GM10248 (cell line): ENCODE results near the gene KIFBP.
"Not testable (repeated sequence)": the region's sequence is repeated elsewhere in the genome, so short reads cannot be mapped to it uniquely, and the experiment has no call there.

Source experiments
- CTCF ChIA-PET: fragments of 300-600 bp; sonication (Branson Sonifier 250); formaldehyde crosslinking; extraction: SDS; loops from one replicate; lab custom pipeline; 2021; ENCODE audit warnings: antibody characterized with exemption; lab: Yijun Ruan, JAX
- POLR2A ChIA-PET: fragments of 350-650 bp; sonication (Branson Sonifier 250); formaldehyde crosslinking; extraction: SDS; loops from one replicate; lab custom pipeline; 2020; ENCODE audit warnings: antibody characterized with exemption; lab: Yijun Ruan, JAX
- DNase-seq: peaks from one replicate; pipeline ENCODE4 v3.0.0; 2012; ENCODE audit errors: extremely low spot score
- TF ChIP-seq, protein P1 (sequence below): IDR thresholded peaks from 2 replicates; pipeline ENCODE4 v1.5.1; 2012; ENCODE audit warnings: mild to moderate bottlenecking, low read depth; ENCODE audit errors: extremely low read depth, missing control alignments, control extremely low read depth

Gene KIFBP

DNA sequence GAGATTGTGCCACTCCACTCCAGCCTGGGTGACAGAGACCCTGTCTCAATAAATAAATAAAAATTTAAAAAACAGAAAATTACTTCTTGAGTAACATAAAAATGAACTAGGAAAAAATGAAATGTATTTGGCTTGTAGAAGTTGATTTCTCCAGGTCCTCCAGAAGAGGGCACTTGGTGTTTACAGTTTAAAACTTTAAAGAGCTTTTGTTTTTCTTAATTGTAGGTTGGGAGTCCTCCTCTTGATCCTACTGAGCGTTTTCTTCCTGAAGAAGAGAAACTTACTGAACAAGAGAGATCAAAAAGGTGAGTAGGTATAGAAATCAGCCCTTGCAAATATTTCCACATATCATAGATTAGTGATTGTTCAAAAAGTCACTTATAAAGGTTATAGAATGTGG lies 16.2 kb downstream of the KIFBP start:
- peak; percentile 52 for DNase-seq
- TF ChIP-seq, protein P1, sequence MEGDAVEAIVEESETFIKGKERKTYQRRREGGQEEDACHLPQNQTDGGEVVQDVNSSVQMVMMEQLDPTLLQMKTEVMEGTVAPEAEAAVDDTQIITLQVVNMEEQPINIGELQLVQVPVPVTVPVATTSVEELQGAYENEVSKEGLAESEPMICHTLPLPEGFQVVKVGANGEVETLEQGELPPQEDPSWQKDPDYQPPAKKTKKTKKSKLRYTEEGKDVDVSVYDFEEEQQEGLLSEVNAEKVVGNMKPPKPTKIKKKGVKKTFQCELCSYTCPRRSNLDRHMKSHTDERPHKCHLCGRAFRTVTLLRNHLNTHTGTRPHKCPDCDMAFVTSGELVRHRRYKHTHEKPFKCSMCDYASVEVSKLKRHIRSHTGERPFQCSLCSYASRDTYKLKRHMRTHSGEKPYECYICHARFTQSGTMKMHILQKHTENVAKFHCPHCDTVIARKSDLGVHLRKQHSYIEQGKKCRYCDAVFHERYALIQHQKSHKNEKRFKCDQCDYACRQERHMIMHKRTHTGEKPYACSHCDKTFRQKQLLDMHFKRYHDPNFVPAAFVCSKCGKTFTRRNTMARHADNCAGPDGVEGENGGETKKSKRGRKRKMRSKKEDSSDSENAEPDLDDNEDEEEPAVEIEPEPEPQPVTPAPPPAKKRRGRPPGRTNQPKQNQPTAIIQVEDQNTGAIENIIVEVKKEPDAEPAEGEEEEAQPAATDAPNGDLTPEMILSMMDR = peak; percentile 56
- POLR2A ChIA-PET = interaction anchor here (0.8 to 1.6 kb wide), 3 partner anchors 86 to 130 kb away, joined by 3 to 9 read pairs (median 4); no protein-coding TSS in a partner anchor
- CTCF ChIA-PET = interaction anchor here (0.6 to 4.4 kb wide), 35 partner anchors 10 to 403 kb away, joined by 3 to 95 read pairs (median 6); partner anchors contain the start of genes SRGN and VPS26A

DNA sequence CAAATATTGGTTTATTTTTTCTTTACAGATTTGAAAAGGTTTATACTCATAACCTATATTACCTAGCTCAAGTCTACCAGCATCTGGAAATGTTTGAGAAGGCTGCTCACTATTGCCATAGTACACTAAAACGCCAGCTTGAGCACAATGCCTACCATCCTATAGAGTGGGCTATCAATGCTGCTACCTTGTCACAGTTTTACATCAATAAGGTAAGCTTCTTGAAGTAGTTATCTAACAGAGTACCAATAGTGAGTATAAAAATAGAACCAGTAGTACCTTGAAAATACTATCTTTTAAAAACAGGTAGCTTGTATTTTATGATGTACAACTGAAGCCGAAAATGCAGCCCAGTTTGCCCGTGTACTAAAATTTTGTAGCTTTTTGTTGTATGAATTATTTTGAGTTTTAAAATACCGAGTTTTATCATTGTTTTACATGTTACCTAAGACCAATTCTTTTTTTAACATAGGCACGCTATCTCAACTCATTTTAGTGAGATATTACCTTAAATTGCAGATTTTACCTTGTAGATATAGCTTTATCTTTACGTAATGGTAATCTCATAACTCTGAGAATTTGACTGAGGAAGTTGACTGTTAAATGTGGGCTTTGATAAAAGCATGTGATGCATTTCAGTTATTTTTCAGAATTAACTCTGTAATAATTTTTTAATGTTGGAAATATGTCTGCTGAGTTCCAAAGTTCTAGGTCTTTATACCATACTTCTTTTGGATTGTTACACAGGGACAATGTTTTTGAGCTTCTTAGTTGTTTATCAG lies 17.3 kb downstream of the KIFBP start:
- ChIA-PET CTCF (interaction anchor here (0.7 to 4.4 kb wide), 31 partner anchors 11 to 402 kb away, joined by 3 to 95 read pairs (median 6); partner anchors contain the start of genes DDX21 and SRGN), POLR2A (interaction anchor here (1.6 kb wide), 1 partner anchor 88 kb away, joined by 9 read pairs; no protein-coding TSS in a partner anchor)
- TF ChIP-seq, protein P1 = no peak
- no peak for DNase-seq

DNA sequence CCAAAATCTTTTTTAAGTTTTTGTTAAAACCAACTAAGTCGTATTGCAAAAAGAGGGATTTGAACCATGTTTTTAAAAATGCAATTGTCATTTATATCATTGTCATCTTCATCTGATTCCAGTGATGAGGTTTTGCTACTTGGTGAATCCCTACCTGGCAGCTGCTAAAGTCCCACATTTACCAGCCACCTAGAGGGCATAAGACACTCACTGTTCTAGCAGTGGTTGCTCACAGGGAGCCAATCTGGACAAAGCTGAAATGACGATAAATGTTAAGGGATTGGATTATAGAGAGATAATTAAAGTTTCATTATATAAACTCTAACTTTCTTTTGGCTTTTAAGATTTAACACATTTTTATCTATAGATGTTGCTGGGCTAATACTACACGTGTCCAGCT lies 18.7 kb downstream of the KIFBP start:
- TF ChIP-seq, protein P1 = peak; percentile 24
- DNase-seq = no peak
- ChIA-PET CTCF (interaction anchor here (1.2 to 4.4 kb wide), 6 partner anchors 11 to 86 kb away, joined by 3 to 95 read pairs (median 16); no protein-coding TSS in a partner anchor), POLR2A (no interaction called here)

DNA sequence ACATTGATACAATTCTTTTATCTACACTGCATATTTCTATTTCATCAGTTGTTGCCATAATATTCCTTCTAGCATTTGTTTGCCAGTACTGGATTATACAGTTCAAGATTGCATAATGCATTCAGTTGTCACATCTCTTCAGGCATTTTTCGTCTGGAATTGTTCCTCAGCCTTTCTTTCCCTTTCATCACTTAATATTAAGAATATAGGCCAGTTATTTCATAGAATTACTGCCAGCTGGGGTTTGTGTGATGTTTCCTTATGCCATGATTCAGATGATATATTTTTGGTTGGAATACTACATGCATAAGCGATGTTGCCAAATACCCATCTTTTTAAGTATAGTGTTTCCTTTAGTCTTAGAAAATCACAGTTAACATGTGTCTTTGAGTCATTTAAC lies 20.8 kb downstream of the KIFBP start:
- TF ChIP-seq, protein P1 = no peak
- ChIA-PET POLR2A (no interaction called here), CTCF (interaction anchor here (1.1 to 1.9 kb wide), 3 partner anchors 83 to 84 kb away, joined by 3 to 15 read pairs (median 8); no protein-coding TSS in a partner anchor)
- no peak for DNase-seq

DNA sequence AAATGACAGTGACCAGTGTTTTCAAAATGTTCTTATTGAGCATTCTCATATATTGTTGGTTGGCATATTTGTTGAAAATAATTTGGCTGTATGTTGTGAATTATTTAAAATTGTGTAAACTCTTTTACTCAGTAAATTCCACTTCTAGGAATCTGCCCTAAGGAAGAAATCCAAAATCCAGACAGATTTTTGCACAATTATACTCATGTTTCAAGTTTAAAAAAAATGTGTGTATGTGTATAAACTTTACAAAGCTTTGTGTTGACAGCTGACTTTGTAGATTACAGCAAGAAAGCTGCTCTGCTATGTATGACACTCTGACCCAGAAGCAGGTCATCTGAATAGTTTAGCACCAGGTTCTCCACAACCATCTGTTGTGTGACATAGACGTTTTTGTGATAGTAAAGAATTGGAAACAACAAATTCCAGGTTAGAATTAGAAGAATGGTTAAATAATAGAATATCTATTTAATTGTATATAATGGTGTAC lies 21.6 kb downstream of the KIFBP start:
- DNase-seq = no peak
- ChIA-PET CTCF (interaction anchor here (1.1 to 1.9 kb wide), 4 partner anchors 82 to 117 kb away, joined by 3 to 15 read pairs (median 4); no protein-coding TSS in a partner anchor), POLR2A (no interaction called here)
- TF ChIP-seq, protein P1 = no peak

DNA sequence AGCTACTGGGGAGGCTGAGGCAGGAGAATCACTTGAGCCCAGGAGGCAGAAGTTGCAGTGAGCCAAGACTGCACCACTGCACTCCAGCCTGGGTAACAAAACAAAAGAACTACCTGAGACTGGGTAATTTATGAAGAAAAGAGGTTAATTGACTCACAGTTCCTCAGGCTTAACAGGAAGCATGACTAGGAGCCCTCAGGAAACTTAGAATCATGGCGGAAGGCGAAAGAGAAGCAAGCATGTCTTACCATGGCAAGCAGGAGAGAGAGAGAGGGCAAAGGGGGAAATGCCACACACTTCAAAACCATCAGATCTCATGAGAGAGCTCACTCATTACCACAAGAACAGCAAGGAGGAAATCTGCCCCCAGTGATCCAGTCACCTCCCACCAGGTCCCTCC lies 24.2 kb downstream of the KIFBP start:
- DNase-seq, POLR2A ChIA-PET: not testable (repeated sequence)
- CTCF ChIA-PET = interaction anchor here (1.0 to 1.6 kb wide), 5 partner anchors 44 to 84 kb away, joined by 3 to 5 read pairs (median 3); no protein-coding TSS in a partner anchor
